Esophagus squamous epithelium (tissue), 4 donors: Measurements from ENCODE around the gene USP17L30.
"Not testable (repeated sequence)": the region's sequence is repeated elsewhere in the genome, so short reads cannot be mapped to it uniquely, and the experiment has no call there.

Experiments
- CTCF ChIP-seq, 6 experiments: fragments of 450-650 bp in 4 of 6; fragments of 200-600 bp in 2 of 6; sonication (generic) in 2 of 6; IDR thresholded peaks; one replicate each; pipeline ENCODE4 v1.5.1; 2016 to 2019; ENCODE audit warnings: antibody characterized with exemption in 6 of 6, mild to moderate bottlenecking in 4 of 6, moderate library complexity in 4 of 6
- POLR2A ChIP-seq, 4 donors: fragments of 450-650 bp; IDR thresholded peaks; one replicate each; pipeline ENCODE4 v1.6.1; 2017; ENCODE audit warnings: antibody characterized with exemption in 4 of 4, mild to moderate bottlenecking in 4 of 4, moderate library complexity in 3 of 4

GRCh38 chr4:9381012-9381534 lies 18.1 kb downstream of the USP17L30 start:
- not testable (repeated sequence) for TF ChIP-seq POLR2A (IDR thresholded peaks at IDR 0.05)
- TF ChIP-seq CTCF (IDR thresholded peaks at IDR 0.05): peak; percentile 14 to 59 (median 35)
